ENCODE measurements around the gene RHCE.
"Not testable (repeated sequence)": the region's sequence is repeated elsewhere in the genome, so short reads cannot be mapped to it uniquely, and the experiment has no call there.

Gene RHCE

GRCh38 chr1:25428475-25429166 is 8.0 kb upstream of the RHCE start:
- peak in 1 of 2 experiments; percentile 64 for DNase-seq
- TF ChIP-seq POLR2A (IDR thresholded peaks at IDR 0.05; ENCODE audit: low read length) = no peak
- TF ChIP-seq GATA1 (IDR thresholded peaks at IDR 0.05; ENCODE audit: low read depth, low read length) = no peak

GRCh38 chr1:25427696-25428095 is 7.1 kb upstream of the RHCE start:
- TF ChIP-seq POLR2A (IDR thresholded peaks at IDR 0.05; ENCODE audit: low read length) (no peak), GATA1 (IDR thresholded peaks at IDR 0.05; ENCODE audit: low read depth, low read length) (no peak)
- peak in 1 of 2 experiments; percentile 36 for DNase-seq

GRCh38 chr1:25425098-25426085 is 4.8 kb upstream of the RHCE start:
- DNase-seq = no peak

GRCh38 chr1:25423206-25423605 is 2.6 kb upstream of the RHCE start:
- not testable (repeated sequence) for DNase-seq

More at GRCh38 chr1:25425098-25426085, 4.8 kb upstream of the RHCE start:
- TF ChIP-seq POLR2A (IDR thresholded peaks at IDR 0.05; ENCODE audit: low read length) (no peak), GATA1 (IDR thresholded peaks at IDR 0.05; ENCODE audit: low read depth, low read length) (no peak)

DNA sequence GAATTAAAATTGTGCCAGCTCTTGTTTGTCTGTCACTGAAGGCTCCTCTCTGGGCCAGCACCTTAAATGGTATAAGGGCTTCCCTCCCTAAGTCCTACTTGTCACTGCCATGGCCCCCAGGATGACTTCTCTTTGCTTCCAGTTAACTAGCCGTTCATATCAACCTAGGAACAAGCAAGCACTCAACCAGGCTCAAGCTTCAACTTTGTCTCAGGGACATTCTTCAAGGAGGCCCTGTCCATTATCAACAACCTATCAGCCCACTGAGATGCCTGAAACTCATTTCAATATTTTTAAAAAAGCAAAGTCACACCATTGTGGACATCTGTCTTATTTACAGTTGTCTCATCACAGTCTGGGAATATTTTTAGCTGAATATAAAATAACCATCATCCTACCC is 1.3 kb downstream of the RHCE start:
- peak in 1 of 2 experiments; percentile 40 for DNase-seq

DNA sequence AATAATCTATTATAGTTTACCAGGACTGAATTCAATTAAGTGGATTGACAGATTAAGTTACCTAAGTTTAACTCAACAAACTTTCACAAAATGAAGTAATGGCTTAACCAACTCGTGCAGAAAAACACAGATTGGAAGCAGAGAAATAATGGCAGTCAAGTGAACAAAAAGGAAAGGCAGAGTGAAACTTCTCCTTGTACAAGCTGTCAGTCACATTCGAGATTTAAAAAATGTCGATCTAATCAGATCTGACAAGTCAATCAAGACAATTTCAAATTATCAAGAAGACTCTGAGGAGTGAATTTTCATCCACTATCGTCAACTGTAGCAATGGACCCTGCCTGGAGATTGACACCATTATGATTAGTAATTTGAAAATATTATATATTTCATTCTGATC is 3.3 kb downstream of the RHCE start:
- DNase-seq = not testable (repeated sequence)

DNA sequence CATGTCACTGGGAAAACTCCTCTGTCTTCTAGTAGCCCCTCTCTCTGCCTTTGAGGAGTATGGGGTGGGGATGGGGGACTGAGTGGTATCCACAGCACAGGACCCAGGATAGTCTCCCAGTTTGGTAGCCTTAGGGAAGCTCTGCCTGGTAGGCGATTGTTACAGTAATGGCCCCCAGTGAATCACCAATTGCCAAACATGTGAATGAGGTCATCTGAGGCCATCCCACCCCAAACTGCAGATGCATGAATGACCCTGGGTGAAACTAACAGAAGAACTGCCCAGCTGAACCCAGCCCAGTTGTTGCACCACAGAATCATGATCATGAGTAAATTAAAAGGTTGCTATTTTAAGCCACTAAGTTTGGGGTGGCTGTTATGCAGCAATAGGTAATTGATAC is 6.0 kb downstream of the RHCE start:
- peak in 1 of 2 experiments; percentile 52 for DNase-seq

DNA sequence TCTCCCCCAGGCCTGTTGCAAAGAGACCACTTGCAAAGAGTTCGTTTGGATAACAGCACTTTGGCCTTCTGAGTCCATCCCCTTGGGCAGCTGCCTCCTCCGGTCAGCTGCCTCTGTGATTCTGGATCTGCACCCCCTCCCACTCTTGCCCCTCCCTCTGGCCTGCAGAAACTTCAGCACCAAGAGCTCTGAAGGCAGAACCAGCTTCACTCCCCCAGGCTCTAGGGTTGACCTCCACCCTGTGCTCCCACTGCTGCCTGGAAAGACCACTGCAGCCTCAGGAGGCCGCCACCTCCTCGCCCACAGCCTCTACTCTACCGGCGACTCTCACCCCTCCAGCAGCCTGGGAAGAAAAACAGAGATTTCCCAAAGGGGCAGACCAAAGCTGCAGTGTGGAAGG is 6.5 kb downstream of the RHCE start:
- DNase-seq = peak in 1 of 2 experiments; percentile 44

DNA sequence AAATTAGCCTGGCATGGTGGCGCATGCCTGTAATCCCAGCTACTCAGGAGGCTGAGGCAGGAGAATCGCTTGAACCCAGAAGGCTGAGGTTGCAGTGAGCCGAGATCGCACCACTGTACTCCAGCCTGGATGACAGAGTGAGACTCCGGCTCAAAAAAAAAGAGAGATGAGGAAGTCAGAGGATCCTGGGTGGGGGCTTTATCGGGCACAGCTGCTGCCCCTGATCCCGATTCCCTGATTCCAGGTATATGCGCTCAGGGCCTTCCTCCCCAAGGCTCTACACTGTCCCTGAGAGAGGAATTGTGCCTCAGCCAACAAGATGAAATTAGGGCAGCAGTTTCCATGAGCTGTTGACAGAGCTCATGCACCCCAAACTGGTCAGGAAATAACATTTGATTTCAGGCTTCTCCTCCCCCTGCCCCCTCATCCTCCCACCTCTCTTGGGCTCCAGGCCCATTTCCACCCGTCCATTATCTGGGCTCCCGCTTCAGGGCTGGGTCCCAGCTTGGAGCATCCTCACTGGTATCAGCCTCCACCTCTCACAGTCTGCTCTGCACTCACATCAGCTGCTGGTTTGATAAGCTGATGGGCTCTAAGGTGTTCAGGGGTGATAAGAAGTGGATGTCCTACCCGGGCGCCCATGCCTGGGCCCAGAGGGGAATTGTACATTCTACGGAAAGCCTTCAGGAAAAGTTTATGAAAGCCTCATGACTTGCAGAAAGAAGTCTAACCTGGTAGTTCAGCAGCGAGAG is 7.6 kb downstream of the RHCE start:
- TF ChIP-seq GATA1 (IDR thresholded peaks at IDR 0.05; ENCODE audit: low read depth, low read length) = peak; percentile 51
- peak; percentile 92 to 97 for DNase-seq

DNA sequence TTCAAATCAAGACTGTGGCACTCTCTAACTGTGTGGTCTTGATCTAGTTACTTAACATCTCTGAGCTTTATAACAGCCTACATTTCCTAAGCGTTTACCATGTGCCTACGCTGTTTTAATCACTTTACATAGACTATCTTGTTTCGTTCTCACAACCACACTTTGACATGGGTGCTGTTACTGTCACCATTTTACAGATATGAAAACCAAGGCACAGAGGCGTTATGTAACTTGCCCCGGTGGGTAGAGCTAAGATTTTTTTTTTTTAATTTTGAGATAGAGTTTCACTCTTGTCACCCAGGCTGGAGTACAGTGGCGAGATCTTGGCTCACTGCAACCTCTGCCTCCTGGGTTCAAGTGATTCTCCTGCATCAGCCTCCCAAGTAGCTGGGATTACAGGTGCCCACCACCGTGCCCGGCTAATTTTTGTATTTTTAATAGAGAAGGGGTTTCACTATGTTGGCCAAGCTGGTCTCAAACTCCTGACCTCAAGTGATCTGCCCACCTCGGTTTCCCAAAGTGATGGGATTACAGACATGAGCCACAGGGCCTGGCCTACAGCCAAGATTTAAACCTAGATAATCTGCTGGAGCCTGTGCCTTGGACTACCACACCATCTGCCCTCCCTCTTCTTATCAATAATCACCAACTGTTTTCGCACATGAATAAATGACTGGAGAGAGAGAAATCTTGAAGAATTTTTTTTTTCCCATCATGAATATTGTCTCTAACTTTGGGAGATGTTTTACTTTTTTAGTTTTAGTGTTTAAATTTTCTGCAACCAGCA is 10.8 kb downstream of the RHCE start:
- DNase-seq = peak in 1 of 2 experiments; percentile 57

DNA sequence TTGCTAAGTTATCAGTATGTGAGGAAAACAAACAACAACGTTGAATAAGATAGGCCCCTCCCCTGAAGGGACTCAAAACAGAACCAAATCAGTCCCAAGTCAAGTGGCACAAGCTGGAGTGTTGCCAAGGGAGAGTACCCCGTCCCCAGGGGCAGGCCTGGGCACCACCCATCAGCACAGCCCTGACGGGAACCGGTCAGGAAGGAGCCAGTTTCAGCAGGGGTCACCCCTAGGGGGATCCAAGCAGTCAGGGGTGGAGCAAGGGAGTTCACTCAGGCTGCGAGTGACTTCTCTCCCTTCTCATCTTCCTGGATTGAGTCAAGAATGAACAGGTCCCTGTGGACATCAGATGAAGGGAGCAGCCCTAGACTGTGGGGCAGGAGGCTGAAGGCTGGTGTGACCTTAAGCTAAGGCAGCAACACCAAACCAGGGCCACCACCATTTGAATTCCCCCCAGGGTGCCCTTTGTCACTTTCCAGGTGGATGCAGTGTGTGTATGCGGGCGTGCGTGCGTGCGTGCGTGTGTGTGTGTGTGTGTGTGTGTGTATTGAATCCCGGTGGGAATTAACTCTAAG is 14.8 kb downstream of the RHCE start:
- not testable (repeated sequence) for DNase-seq

DNA sequence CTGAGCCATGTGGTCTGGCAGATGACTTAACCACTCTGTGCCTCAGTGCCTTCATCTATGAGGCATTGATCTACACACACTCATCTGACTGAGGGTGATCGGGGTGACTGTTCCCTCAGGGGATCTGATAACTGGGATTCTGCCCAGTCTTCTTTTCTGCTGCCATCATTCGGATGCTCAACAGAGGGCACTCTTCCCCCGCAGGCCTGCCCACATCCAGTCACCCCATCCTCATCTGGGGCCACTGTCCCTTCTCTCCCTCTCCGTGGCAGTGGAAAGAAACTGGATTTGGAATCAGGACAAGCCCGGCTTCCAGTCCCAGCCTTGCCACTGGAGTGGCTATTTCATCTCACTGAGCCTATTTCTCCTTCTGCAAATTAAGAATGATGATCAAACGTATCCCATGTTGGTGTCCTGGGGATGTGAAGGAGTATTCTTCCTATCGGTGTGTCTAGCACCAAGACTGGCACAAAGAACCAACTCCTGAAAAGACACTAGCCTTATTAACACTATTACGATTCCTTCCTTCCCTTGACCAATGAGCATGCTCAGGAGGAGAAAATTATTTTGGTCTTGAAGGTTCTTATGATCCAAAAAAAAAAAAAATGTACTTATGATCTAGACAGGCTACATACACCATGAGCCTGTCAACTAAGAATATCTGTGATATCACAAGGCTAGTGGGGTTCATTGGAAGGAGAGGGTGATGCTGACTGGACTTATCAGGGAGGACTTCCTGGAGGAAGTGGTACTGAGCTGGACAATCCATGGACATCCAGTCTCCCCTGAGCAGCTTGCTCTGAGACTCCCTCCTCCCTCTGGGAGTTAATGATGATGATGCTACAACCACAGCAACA is 17.4 kb downstream of the RHCE start:
- DNase-seq = peak in 1 of 2 experiments; percentile 54

DNA sequence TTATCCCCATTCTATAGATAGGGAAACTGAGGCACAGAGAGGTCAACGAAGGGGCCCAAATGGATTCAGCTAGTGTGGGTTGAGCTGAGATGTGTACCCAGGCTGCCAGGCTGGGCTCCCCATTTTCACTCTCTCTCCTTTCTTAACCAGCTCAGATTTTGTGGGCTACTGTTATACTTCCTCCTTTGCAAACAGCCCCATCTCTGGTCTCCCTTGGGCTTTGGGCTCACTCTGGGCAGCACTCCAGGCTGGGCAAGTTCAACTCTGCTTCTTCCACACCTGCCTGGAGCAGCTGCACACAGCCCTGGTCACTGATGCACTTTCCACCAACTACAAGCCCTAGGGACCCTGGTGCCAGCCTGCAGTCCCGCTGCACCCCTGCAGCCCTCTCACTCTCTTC is 22.5 kb downstream of the RHCE start:
- DNase-seq = not testable (repeated sequence)

DNA sequence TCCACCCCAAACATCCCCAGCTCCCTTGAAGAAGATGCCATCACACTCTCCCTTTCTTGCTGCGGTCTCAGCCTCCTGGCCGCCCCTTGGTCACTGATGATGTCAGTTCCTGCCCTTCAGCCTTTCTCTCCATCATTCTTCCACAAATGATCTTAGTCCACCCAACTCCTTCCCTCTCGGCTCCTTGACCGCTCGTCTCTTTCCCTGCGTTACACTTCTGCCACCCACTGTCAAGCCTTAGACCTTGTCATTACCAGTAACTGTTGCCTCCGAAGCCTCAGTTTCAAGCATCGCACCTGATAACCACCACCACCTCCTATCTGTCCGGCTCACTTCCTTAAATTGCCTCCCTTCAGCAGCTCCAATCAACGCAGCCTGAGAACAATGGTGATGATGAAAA is 23.1 kb downstream of the RHCE start:
- not testable (repeated sequence) for DNase-seq
